Neutrophil (primary cell): ENCODE data around the gene CREBZF.

Experiments used
- H3K27ac ChIP-seq: fragments of 200-600 bp; sonication (generic); 2 replicates; pipeline ENCODE4 v1.5.1; 2016; ENCODE audit warnings: mild to moderate bottlenecking, moderate library complexity
- H3K27me3 ChIP-seq: fragments of 200-600 bp; sonication (generic); 2 replicates; pipeline ENCODE4 v1.6.0; 2016; ENCODE audit warnings: mild to moderate bottlenecking
- H3K36me3 ChIP-seq: fragments of 200-600 bp; sonication (generic); 2 replicates; pipeline ENCODE4 v1.5.1; 2017
- H3K4me1 ChIP-seq, 2 experiments: fragments of 200-600 bp in 1 of 2; sonication (generic) in 1 of 2; 1 replicate in 1 of 2; 2 replicates in 1 of 2; pipeline versions ENCODE4 v1.5.1 to v1.6.1; 2013 to 2016; ENCODE audit warnings: low read depth in 1 of 2, low read length in 1 of 2, mild to moderate bottlenecking in 1 of 2, moderate library complexity in 1 of 2; ENCODE audit not compliant: control insufficient read depth in 1 of 2, insufficient read depth in 1 of 2
- H3K4me3 ChIP-seq, 2 experiments: fragments of 200-600 bp in 1 of 2; sonication (generic) in 1 of 2; 1 replicate in 1 of 2; 2 replicates in 1 of 2; pipeline ENCODE4 v1.5.1; 2013 to 2016; ENCODE audit warnings: low read depth in 1 of 2, low read length in 1 of 2, mild to moderate bottlenecking in 1 of 2, moderate library complexity in 1 of 2
- H3K9me3 ChIP-seq: fragments of 200-600 bp; sonication (generic); 2 replicates; pipeline ENCODE4 v1.5.1; 2016
- TF ChIP-seq, protein P1 (sequence below): fragments of 200-600 bp; sonication (generic); IDR thresholded peaks from 2 replicates; pipeline ENCODE4 v1.5.1; 2016; ENCODE audit warnings: antibody characterized with exemption

Gene CREBZF

DNA sequence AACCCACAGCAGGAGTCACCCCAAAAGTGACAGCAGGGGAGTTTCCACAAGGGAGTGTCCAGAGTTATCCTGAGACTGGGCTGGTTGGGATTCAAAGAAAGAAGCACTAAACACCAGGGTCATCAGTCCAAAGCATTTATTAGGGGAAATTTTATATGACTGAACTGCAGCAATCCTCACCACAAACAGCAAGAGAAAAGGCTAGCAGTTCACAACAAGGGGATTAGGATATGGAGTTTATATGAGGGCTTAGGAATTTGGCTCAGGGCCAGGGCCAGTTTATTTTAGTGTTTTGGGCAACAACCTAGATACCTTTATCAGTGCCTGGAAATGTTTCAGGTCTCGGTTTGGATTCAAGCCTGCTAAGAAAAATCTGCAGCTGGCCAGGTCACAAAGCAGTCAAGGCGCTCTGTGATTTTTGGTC, 21.7 kb downstream of the CREBZF start:
- TF ChIP-seq, protein P1, sequence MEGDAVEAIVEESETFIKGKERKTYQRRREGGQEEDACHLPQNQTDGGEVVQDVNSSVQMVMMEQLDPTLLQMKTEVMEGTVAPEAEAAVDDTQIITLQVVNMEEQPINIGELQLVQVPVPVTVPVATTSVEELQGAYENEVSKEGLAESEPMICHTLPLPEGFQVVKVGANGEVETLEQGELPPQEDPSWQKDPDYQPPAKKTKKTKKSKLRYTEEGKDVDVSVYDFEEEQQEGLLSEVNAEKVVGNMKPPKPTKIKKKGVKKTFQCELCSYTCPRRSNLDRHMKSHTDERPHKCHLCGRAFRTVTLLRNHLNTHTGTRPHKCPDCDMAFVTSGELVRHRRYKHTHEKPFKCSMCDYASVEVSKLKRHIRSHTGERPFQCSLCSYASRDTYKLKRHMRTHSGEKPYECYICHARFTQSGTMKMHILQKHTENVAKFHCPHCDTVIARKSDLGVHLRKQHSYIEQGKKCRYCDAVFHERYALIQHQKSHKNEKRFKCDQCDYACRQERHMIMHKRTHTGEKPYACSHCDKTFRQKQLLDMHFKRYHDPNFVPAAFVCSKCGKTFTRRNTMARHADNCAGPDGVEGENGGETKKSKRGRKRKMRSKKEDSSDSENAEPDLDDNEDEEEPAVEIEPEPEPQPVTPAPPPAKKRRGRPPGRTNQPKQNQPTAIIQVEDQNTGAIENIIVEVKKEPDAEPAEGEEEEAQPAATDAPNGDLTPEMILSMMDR: no peak
- Histone ChIP-seq H3K4me1 (peaks cover 10 to 13% of the 10 kb centered on the region in 2 experiments), H3K9me3 (no peaks in the 10 kb centered on the region), H3K4me3 (no peak overlapping the region), H3K27me3 (peaks cover 59% of the 10 kb centered on the region), H3K36me3 (no peaks in the 10 kb centered on the region), H3K27ac (no peak overlapping the region)

DNA sequence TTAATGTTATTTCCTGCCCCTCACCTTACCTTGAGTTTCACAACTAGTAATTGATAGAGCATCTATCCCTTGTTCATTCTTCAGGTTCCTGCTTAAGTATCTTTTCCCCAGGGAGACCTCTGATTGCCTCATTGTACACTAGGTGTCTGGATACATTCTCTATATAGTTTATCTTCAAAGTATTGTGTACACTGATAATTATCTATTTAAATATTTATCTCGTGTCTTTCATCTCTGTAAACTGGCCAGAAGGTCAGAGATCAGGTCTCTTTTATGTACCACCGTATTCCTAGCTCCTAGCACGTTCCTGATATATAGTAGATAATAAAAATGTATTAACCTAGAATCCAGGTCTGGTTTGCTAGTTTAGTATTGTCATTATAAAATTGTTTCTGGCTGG, 30.2 kb downstream of the CREBZF start:
- Histone ChIP-seq H3K27me3 (no peaks in the 10 kb centered on the region), H3K36me3 (peaks cover 32% of the 10 kb centered on the region)
- TF ChIP-seq, protein P1: no peak

DNA sequence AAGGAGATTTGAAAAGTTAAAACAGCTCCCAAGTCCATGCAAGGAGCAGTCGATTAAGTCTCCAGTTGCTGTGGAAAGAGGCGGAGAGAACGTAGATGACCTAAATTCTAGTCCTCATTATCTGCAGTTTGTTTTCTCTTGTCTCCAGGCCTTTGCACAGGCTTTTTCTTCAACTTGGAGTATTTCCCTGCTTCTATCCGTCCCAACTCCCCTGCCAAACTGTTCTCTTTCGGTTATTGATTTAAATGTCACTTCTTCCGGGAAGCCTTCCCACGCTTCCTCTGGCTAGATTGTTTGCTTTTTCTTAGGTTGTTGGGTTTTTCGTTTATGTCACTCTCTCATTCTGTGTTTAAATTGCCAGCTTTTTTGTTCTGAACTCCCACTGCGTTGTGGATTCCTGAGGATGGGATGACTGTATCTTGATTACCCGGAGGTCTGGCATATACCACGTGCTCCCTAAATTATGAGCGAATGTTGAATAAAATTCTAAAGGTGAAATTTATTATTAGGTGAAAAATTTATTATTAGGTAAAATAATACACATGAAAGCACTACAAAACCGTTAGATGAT, 36.1 kb downstream of the CREBZF start:
- peak overlapping the region; percentile 86 for H3K27ac ChIP-seq
- peaks cover 19% of the 10 kb centered on the region for H3K27me3 ChIP-seq
- H3K4me3 ChIP-seq: peak overlapping the region; percentile 85 to 86
- no peaks in the 10 kb centered on the region for H3K9me3 ChIP-seq
- TF ChIP-seq, protein P1: no peak
- peaks cover 17 to 20% of the 10 kb centered on the region in 2 experiments for H3K4me1 ChIP-seq
- H3K36me3 ChIP-seq: peaks cover under 1% of the 10 kb centered on the region

More for the DNA sequence above, 30.2 kb downstream of the CREBZF start:
- H3K9me3 ChIP-seq: no peaks in the 10 kb centered on the region
- no peak overlapping the region for H3K27ac ChIP-seq
- no peaks in the 10 kb centered on the region for H3K4me1 ChIP-seq
- H3K4me3 ChIP-seq: no peak overlapping the region

DNA sequence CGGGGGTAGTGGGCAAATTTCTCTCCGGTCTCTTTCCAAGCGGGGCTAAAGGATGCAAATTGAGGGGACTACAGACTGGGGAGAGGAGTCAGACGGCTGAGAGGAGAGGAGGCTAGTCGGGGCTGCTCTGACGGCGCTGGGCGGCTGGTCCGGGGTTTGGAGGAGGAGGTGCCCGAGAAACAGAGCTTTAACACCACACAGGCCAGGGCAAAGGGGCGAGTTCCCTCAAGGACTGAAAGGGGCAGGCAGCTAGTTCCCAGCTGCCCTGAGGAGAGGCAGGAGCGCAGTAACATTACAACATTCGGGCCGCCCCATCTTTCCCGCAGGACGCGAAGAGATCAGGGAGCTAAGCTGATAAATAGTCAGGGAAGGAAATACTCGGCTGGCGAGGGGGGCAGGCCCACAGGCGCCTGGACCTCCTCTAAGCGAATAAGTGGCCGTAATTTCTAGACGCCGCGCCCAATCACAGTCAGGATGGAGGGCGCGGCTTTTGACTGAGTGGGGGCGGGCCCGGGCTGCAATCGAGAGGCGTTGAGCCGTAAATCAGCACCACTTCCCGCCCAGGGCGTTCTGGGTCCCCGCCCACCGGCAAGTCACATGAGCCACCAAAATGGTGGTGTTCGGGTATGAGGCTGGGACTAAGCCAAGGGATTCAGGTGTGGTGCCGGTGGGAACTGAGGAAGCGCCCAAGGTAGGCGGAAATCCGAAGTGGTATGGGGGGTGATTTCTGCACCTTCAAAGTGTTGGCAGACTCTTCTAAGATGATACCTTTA, 36.7 kb downstream of the CREBZF start, which contains the start of gene TMEM126B:
Gene TMEM126B (plus strand): TSS at position 596 of the 773 bp plus-strand sequence. CDS start 15 bp downstream, at position 611.
- TF ChIP-seq, protein P1: no peak
- Histone ChIP-seq H3K27me3 (peaks cover 19% of the 10 kb centered on the region), H3K4me3 (peak within 1 kb of the TSS; percentile 85 to 86), H3K4me1 (peaks cover 17 to 20% of the 10 kb centered on the region in 2 experiments), H3K36me3 (no peaks in the 10 kb centered on the region), H3K27ac (peak within 1 kb of the TSS; percentile 86), H3K9me3 (no peaks in the 10 kb centered on the region)

DNA sequence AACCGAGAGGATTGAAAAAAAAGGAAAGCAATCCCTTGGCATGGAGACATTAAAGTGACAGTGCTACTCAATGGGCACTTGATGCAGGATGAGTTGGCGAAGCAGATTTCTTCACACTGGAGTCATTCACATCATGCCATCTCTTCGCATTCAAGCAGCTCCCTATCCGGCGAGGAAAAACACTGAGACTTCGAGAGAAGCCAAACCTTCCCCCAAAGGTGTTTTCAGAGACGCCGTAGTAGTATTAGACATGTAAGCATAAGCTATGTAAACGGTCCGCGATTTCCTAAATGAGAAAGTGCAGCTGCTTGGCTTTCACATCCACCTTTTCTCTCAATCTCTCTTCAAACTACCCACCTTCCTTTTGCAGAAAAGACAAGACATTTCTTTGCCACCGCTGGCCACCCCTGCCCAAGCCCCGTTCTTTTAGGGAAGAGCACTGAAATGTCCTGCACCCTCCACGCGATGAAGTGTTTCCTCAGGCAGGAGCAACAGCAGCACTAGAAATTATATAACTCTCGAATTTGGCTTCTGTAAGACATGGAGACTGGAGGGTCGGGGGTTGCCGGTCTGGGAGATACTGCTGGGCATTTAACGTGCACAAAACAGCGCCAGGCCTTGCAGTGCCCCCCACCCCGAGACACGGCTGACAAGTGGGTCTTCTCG, 37.5 kb downstream of the CREBZF start, which contains the start of gene DLG2:
Gene DLG2 (minus strand): TSS at position 13 of the 666 bp plus-strand sequence.
- TF ChIP-seq, protein P1: no peak
- Histone ChIP-seq H3K4me1 (peaks cover 17 to 20% of the 10 kb centered on the region in 2 experiments), H3K27me3 (peaks cover 19% of the 10 kb centered on the region), H3K9me3 (no peaks in the 10 kb centered on the region), H3K36me3 (no peaks in the 10 kb centered on the region), H3K27ac (peak within 1 kb of the TSS; percentile 86), H3K4me3 (peak within 1 kb of the TSS; percentile 85 to 86)
